Measurements from ENCODE around the gene TEX52. TPM values are rescaled to one million over a fixed set of nuclear protein-coding genes. Genes with fewer than 3 reads are reported as not detected.

The TEX52 gene
- total and polyA plus RNA-seq, 2 of the 13 experiments (the other 11 are each of a cell fraction or from before 2014, with no cell fraction given): 0.05 TPM; not detected in 1

GRCh38 chr12:2826036-2826435, 30.8 kb downstream of the TEX52 start:
- H3K27ac ChIP-seq (ENCODE audit: extremely low read length, insufficient read depth, low read length): no peak overlapping the region
- no peak overlapping the region for H2AFZ ChIP-seq (ENCODE audit: low read length)
- H3K9me3 ChIP-seq (ENCODE audit: low read length): no peaks in the 10 kb centered on the region
- no peak overlapping the region for H3K4me3 ChIP-seq (replicated peaks in 1 of 3; ENCODE audit: insufficient read depth in 1 of 3, low read depth in 2 of 3, low read length in 3 of 3)
- ChIA-PET POLR2A (interaction anchor here (1.3 kb wide), 1 partner anchor 23 kb away, joined by 3 read pairs; no protein-coding TSS in a partner anchor), CTCF (ENCODE audit: low intra/inter-chr PET ratio, low total read pairs) (no interaction called here)
- intact Hi-C loops (cut with micrococcal nuclease; ENCODE audit: unreplicated experiment): no loop called here
- WGBS (ENCODE audit: low lambda C conversion rate): 94% methylated on average over 3 of the region's 3 CpGs
- no peak overlapping the region for H3K4me2 ChIP-seq (ENCODE audit: low read depth, low read length)
- DNase-seq (ENCODE audit: low spot score): no peak
- H3K4me1 ChIP-seq (ENCODE audit: insufficient read depth, low read length): no peaks in the 10 kb centered on the region
- TF ChIP-seq KDM4B (CRISPR knock-in tag; IDR thresholded peaks at IDR 0.05) (no peak), TOPORS (CRISPR knock-in tag; IDR thresholded peaks at IDR 0.05) (no peak), NPAS2 (CRISPR knock-in tag; IDR thresholded peaks at IDR 0.05; ENCODE audit: borderline replicate concordance) (no peak), BCL3 (CRISPR knock-in tag; IDR thresholded peaks at IDR 0.05) (no peak), SAP130 (CRISPR knock-in tag; IDR thresholded peaks at IDR 0.05; ENCODE audit: low read depth) (no peak), CSRNP1 (CRISPR knock-in tag; IDR thresholded peaks at IDR 0.05) (no peak), LCORL (IDR thresholded peaks at IDR 0.05) (no peak), LCORL (CRISPR knock-in tag; IDR thresholded peaks at IDR 0.05) (no peak), ZBTB10 (CRISPR knock-in tag; IDR thresholded peaks at IDR 0.05; ENCODE audit: borderline replicate concordance) (no peak), HCFC1 (IDR thresholded peaks at IDR 0.05; ENCODE audit: low read depth, low read length) (no peak), CHCHD3 (CRISPR knock-in tag; IDR thresholded peaks at IDR 0.05) (no peak), NR3C1 (CRISPR knock-in tag; IDR thresholded peaks at IDR 0.05) (no peak)
- H4K20me1 ChIP-seq (ENCODE audit: insufficient read depth, low read length): no peaks in the 10 kb centered on the region
- BruUV-seq (replicated peaks): no TSS peak
- FAIRE-seq: no peak
- ATAC-seq: no peak
- peaks cover 18 to 63% of the 10 kb centered on the region in 2 experiments; a peak in 4 of 5 replicates for H3K36me3 ChIP-seq (replicated peaks in 1 of 2; ENCODE audit: control insufficient read depth in 1 of 2, insufficient read depth in 2 of 2, low read length in 2 of 2)
- H3K9ac ChIP-seq (ENCODE audit: insufficient read depth, low read depth, low read length): no peak overlapping the region
- H3K27me3 ChIP-seq (ENCODE audit: control insufficient read depth in 1 of 2, insufficient read depth in 2 of 2, low read length in 2 of 2): no peaks in the 10 kb centered on the region
- H3K79me2 ChIP-seq (ENCODE audit: insufficient read depth, low read length): no peaks in the 10 kb centered on the region
- in situ Hi-C loops (cut with HindIII; ENCODE audit: extremely low pct_ligation_motif_present, low pct_unique_long_range_greater_than_20kb): no loop called here

Data from HepG2 (cell line).